Activated naive CD4-positive, alpha-beta T cell treated with anti-CD3 and anti-CD28 coated beads for 36 hours (primary cell): ENCODE data around the gene UGT2A1. TPM values are rescaled to one million over a fixed set of nuclear protein-coding genes. Genes with fewer than 3 reads are reported as not detected.
"Not testable (repeated sequence)": the region's sequence is repeated elsewhere in the genome, so short reads cannot be mapped to it uniquely, and the experiment has no call there.

ENCODE experiments used
- CTCF ChIA-PET: fragments of 350-600 bp; sonication (Branson Sonifier 250); formaldehyde crosslinking; loops from one replicate; lab custom pipeline; 2021; ENCODE audit warnings: antibody characterized with exemption; lab: Charles Lee
- DNase-seq: peaks from one replicate; pipeline ENCODE4 v3.0.0-alpha.2; 2020
- H3K27ac Mint-ChIP-seq: one replicate; pipeline ENCODE4 v1.8.0; 2021; ENCODE audit warnings: mild to moderate bottlenecking, mixed read lengths
- H3K27me3 Mint-ChIP-seq: one replicate; pipeline ENCODE4 v1.8.0; 2021; ENCODE audit warnings: low read depth, mixed read lengths
- H3K36me3 Mint-ChIP-seq: one replicate; pipeline ENCODE4 v1.8.0; 2021; ENCODE audit warnings: low read depth, mixed read lengths
- H3K4me1 Mint-ChIP-seq: one replicate; pipeline ENCODE4 v1.8.0; 2021; ENCODE audit warnings: low read depth, mixed read lengths
- H3K4me3 Mint-ChIP-seq: one replicate; pipeline ENCODE4 v1.8.0; 2021; ENCODE audit warnings: mild to moderate bottlenecking, moderate library complexity, mixed read lengths
- H3K9me3 Mint-ChIP-seq: one replicate; pipeline ENCODE4 v1.8.0; 2021; ENCODE audit warnings: mixed read lengths
- intact Hi-C: fragments of 100-400 bp; cut with micrococcal nuclease; formaldehyde crosslinking; loops from one replicate; pipeline ENCODE4 v1.15.1; 2023
- total RNA-seq, 2 experiments: library from RNA; stranded (reverse); gene quantifications; one replicate each; pipeline ENCODE4 v1.2.3, GENCODE V29; 2021

UGT2A1 gene
- total RNA-seq, result not detected

DNA sequence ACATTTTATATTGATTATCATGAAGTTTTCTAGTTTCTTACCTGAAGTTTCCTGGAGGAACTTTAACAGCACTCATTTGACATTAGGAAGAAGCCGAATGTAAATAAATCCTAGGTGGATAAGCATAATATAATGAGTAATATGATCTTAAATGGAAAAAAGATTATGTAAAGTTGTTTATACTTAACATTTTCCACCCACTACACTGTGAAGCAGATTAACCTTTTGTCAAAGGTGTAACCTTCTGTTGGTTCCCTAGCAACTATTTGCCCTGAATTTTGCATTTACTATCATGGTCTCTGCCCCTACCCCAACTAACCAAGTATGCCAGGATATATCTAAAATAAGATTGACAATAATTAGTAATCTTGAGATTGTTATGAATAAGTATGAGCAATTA is at the start of gene UGT2A1:
TSS of gene UGT2A1 (minus strand) at position 101 of the 400 bp plus-strand sequence. CDS start 5,603 bp downstream, outside the sequence.
- CTCF ChIA-PET, result no interaction called here
- Mint-ChIP-seq H3K27me3 (no peaks in the 10 kb centered on the region), H3K36me3 (no peaks in the 10 kb centered on the region), H3K9me3 (no peaks in the 10 kb centered on the region), H3K4me3 (no peak within 1 kb of the TSS), H3K4me1 (no peaks in the 10 kb centered on the region), H3K27ac (no peak within 1 kb of the TSS)
- no peak for DNase-seq
- intact Hi-C loops, result no loop called here

DNA sequence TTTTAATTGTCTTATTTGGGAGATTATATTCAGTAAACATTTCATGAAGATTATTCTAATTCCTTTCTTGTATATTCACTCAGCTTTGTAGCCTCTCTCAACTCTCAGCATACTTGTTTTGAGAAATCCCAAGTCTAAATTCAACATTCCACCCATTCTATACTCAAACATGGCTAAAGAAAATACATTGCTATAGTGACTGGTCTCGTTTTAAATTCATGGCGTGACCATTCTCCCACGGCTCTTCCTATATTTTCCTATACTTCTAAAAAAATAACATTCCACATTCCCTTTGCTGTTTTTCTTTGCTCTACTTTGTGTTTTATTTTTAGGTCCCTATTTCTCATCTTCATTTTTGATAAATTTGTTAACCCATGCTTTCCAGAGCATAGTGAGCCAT is 49.2 kb upstream of the UGT2A1 start:
- H3K9me3 Mint-ChIP-seq, result peaks cover 8% of the 10 kb centered on the region
- CTCF ChIA-PET, result interaction anchor here (1.2 kb wide), 1 partner anchor 9 kb away, joined by 4 read pairs; no protein-coding TSS in a partner anchor
- no peak overlapping the region for H3K4me3 Mint-ChIP-seq
- no peaks in the 10 kb centered on the region for H3K4me1 Mint-ChIP-seq
- no peaks in the 10 kb centered on the region for H3K36me3 Mint-ChIP-seq
- no peak overlapping the region for H3K27ac Mint-ChIP-seq
- no peaks in the 10 kb centered on the region for H3K27me3 Mint-ChIP-seq
- no peak for DNase-seq
- intact Hi-C loops, result no loop called here

DNA sequence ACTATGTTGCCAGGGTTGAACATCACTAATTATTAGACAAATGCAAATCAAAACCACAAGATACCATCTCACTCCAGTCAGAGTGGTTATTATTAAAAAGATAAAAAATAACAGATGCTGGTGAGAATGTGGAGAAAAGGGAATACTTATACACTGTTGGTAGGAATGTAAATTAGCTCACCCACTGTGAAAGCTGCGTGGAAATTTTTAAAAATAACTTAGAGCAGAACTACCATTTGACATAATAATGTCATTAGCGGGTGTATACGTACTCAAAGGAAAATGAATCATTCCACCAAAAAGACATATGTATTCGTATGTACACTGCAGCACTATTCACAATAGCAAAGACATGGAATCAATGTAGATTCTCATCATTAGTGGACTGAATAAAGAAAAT is 48.6 kb upstream of the UGT2A1 start:
- H3K4me3 Mint-ChIP-seq, result no peak overlapping the region
- CTCF ChIA-PET, result interaction anchor here (1.2 kb wide), 1 partner anchor 9 kb away, joined by 4 read pairs; no protein-coding TSS in a partner anchor
- no peaks in the 10 kb centered on the region for H3K4me1 Mint-ChIP-seq
- intact Hi-C loops, result no loop called here
- DNase-seq, result no peak
- peaks cover 8% of the 10 kb centered on the region for H3K9me3 Mint-ChIP-seq
- no peaks in the 10 kb centered on the region for H3K27me3 Mint-ChIP-seq
- no peaks in the 10 kb centered on the region for H3K36me3 Mint-ChIP-seq
- no peak overlapping the region for H3K27ac Mint-ChIP-seq

DNA sequence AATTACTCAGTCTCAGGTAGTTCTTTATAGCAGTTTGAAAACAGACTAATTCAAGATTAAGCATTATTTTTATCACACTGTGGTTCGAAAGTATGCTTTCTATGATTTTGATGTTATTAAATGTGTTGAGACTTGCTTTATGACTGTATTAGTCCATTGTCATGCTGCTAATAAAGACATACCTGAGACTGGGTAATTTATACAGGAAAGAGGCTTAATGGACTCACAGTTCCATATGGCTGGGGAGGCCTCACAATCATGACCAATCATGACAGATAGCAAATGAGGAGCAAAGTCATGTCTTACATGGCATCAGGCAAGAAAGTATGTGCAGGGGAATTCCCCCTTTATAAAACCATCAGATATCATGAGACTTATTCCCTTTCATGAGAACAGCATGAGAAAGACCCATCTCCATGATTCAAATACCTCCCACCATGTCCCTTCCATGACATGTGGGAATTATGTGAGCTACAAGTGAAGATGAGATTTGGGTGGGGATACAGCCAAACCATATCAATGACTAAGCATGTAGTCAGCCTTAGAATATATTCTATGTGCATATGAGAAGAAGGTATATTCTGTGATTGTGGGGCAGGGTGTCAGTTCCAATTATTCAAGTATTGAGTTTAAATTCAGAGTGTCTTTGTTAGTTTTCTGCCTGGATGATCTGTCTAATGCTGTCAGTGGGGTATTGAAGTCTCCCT is 44.6 kb upstream of the UGT2A1 start:
- H3K9me3 Mint-ChIP-seq, result peaks cover 12% of the 10 kb centered on the region
- CTCF ChIA-PET, result no interaction called here
- DNase-seq, result no peak
- no peak overlapping the region for H3K4me3 Mint-ChIP-seq
- no peaks in the 10 kb centered on the region for H3K36me3 Mint-ChIP-seq
- H3K4me1 Mint-ChIP-seq, result no peaks in the 10 kb centered on the region
- H3K27ac Mint-ChIP-seq, result no peak overlapping the region
- intact Hi-C loops, result no loop called here
- no peaks in the 10 kb centered on the region for H3K27me3 Mint-ChIP-seq

DNA sequence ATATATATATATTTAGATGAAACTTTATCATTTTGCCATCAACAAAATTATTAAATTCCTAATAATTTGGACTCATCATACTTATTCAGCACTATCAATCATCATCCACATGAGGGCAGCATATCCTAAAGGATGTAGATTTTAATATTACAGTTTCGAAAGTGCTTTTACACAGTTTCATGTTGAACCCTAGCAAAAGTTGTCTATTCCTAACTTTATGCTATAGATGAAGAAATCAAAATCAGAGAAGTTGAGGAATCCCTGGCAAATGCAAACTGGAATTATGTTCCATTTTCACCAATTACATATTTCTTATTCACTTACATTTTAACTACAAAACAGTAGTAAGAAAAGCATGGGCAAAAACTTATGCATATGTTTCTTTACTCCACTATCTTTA is 36.6 kb upstream of the UGT2A1 start:
- peaks cover 3% of the 10 kb centered on the region for H3K4me1 Mint-ChIP-seq
- CTCF ChIA-PET, result interaction anchor here (1.0 to 2.2 kb wide), 5 partner anchors 58 to 494 kb away, joined by 3 to 24 read pairs (median 4); no protein-coding TSS in a partner anchor
- H3K36me3 Mint-ChIP-seq, result no peaks in the 10 kb centered on the region
- no peak overlapping the region for H3K4me3 Mint-ChIP-seq
- H3K9me3 Mint-ChIP-seq, result peaks cover under 1% of the 10 kb centered on the region
- no peak for DNase-seq
- intact Hi-C loops, result loop anchor here (1.0 kb wide), 5 partner anchors 134 to 870 kb away; no protein-coding TSS in a partner anchor
- H3K27ac Mint-ChIP-seq, result no peak overlapping the region
- H3K27me3 Mint-ChIP-seq, result no peaks in the 10 kb centered on the region

DNA sequence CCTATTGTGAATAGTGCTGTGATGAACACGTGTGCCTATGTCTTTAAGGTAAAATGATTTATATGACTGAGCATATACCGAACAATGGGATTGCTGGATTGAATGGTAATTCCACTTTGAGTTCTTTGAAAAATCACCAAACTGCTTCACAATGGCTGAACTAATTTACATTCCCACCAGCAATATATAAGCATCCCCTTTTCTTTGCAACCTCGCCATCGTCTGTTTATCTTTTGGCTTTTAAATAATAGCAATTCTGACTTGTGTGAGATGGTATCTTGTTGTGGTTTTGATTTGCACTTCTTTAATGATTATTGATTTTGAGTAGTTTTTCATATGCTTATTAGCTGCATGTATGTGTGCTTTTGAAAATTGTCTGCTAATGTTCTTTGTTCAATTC is 31.8 kb upstream of the UGT2A1 start:
- no peaks in the 10 kb centered on the region for H3K36me3 Mint-ChIP-seq
- H3K9me3 Mint-ChIP-seq, result no peaks in the 10 kb centered on the region
- H3K4me1 Mint-ChIP-seq, result peaks cover 3% of the 10 kb centered on the region
- DNase-seq, result no peak
- no peaks in the 10 kb centered on the region for H3K27me3 Mint-ChIP-seq
- H3K4me3 Mint-ChIP-seq, result no peak overlapping the region
- intact Hi-C loops, result no loop called here
- CTCF ChIA-PET, result interaction anchor here (1.9 to 2.1 kb wide), 2 partner anchors 10 to 196 kb away, joined by 5 read pairs; no protein-coding TSS in a partner anchor
- H3K27ac Mint-ChIP-seq, result no peak overlapping the region

DNA sequence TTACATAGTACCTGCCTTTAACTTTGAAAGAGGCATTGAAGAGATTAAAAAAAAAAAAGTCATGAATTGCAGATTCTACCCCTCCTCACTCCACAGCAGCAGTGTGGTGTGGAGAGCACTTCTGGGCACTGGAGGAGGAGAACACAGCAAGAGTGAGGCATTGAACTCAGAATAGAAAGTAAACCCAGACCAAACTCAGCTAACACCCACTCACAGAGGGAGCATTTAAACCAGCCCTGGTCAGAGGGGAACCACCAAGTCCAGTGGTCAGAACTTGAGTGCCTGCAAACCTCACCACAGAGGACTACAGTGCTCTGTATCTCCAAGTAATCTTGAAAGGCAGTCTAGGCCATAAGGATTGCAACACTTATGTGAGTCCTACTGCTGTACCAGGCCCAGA is 15.6 kb upstream of the UGT2A1 start:
- CTCF ChIA-PET, result interaction anchor here (0.6 kb wide), 1 partner anchor 671 kb away, joined by 3 read pairs; no protein-coding TSS in a partner anchor
- no peak for DNase-seq

DNA sequence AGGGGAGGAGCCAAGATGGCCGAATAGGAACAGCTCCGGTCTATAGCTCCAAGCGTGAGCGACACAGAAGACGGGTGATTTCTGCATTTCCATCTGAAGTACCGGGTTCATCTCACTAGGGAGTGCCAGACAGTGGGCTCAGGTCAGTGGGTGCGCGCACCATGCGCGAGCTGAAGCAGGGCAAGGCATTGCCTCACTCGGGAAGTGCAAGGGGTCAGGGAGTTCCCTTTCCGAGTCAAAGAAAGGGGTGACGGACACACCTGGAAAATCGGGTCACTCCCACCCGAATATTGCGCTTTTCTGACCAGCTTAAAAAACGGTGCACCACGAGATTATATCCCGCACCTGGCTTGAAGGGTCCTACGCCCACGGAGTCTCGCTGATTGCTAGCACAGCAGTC is 11.0 kb upstream of the UGT2A1 start:
- intact Hi-C loops, H3K27me3 Mint-ChIP-seq, DNase-seq, CTCF ChIA-PET, H3K27ac Mint-ChIP-seq, H3K4me3 Mint-ChIP-seq, H3K36me3 Mint-ChIP-seq: not testable (repeated sequence)
- Mint-ChIP-seq H3K4me1 (peaks cover 24% of the 10 kb centered on the region), H3K9me3 (peaks cover 12% of the 10 kb centered on the region)

More for the DNA sequence above, 15.6 kb upstream of the UGT2A1 start:
- Mint-ChIP-seq H3K36me3 (no peaks in the 10 kb centered on the region), H3K27ac (no peak overlapping the region), H3K4me1 (peaks cover 3% of the 10 kb centered on the region), H3K9me3 (peaks cover 3% of the 10 kb centered on the region), H3K27me3 (peaks cover 3% of the 10 kb centered on the region), H3K4me3 (no peak overlapping the region)
- intact Hi-C loops, result no loop called here

DNA sequence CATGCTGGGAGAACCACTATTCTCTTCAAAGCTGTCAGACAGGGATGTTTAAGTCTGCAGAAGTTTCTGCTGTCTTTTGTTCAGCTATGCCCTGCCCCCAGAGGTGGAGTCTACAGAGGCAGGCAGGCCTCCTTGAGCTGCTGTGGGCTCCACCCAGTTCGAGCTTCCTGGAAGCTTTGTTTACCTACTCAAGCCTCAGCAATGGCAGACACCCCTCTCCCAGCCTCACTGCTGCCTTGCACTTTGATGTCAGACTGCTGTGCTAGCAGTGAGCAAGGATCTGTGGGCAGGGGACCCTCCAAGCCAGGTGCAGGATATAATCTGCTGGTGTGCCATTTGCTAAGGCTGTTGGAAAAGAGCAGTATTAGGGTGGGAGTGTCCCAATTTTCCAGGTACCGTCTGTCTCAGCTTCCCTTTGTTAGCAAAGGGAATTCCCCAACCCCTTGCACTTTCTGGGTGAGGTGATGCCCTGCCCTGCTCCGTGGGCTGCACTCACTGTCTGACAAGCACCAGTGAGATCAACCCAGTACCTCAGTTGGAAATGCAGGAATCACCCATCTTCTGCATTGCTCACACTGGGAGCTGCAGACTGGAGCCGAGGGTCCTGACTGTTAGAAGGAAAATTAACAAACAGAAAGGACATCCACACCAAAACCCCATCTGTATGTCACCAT is 8.2 kb upstream of the UGT2A1 start:
- H3K36me3 Mint-ChIP-seq, H3K4me3 Mint-ChIP-seq, H3K27me3 Mint-ChIP-seq, intact Hi-C loops: not testable (repeated sequence)
- DNase-seq, result peak; percentile 52
- H3K9me3 Mint-ChIP-seq, result peaks cover 12% of the 10 kb centered on the region
- peak overlapping the region; percentile 36 for H3K27ac Mint-ChIP-seq
- peaks cover 24% of the 10 kb centered on the region for H3K4me1 Mint-ChIP-seq
- CTCF ChIA-PET, result interaction anchor here (0.6 kb wide), 1 partner anchor 99 kb away, joined by 4 read pairs; the partner anchor contains the start of gene SULT1B1

DNA sequence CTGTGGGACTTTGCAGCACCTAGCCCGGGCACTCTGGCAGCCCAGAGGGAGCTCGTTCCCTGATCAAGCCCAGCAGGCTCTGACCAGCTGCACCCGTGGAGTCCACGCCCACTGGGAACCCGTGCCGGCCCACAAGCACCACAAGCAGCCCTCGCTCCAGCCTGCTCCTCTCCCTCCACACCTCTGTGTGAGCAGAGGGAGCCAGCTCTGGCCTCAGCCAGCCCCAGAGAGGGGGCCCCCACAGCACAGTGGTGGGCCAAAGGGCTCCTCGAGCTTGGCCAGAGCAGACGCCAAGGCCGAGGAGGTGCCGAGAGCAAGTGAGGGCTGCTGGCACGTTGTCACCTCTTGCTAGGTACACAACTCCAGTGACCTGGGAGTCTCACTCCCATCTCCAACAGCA is 5.1 kb upstream of the UGT2A1 start:
- no peak for DNase-seq
- no peak overlapping the region for H3K27ac Mint-ChIP-seq
- H3K9me3 Mint-ChIP-seq, result peaks cover 7% of the 10 kb centered on the region
- H3K36me3 Mint-ChIP-seq, result peaks cover 6% of the 10 kb centered on the region
- H3K4me1 Mint-ChIP-seq, result peaks cover 24% of the 10 kb centered on the region
- no peaks in the 10 kb centered on the region for H3K27me3 Mint-ChIP-seq
- intact Hi-C loops, result no loop called here
- H3K4me3 Mint-ChIP-seq, result no peak overlapping the region
- CTCF ChIA-PET, result interaction anchor here (0.6 kb wide), 1 partner anchor 241 kb away, joined by 4 read pairs; no protein-coding TSS in a partner anchor

DNA sequence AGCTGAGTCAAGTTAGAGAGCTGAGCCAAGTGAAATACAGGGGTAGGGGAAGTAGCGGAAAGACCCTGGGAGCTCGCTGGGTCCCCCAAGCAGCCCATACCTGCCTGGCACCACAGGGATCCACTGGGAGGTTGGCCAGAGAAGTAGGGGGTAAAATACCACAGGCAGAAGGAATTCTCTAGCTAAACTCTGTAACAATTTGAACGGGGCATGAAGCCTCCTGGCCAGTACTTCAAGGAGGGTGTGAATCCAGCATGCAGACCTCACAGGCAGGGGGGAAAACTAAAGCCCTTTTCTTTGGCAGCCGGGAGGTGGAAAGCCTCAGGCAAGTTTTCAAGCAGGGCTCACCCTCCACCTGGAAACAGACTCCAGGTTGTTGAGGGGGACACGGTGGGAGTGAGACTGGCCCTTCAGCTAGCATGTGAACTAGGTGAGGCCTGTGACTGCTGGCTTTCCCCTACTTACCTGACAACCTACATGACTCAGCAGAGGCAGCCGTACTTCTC is 3.7 kb upstream of the UGT2A1 start:
- Mint-ChIP-seq H3K27ac (no peak overlapping the region), H3K9me3 (no peaks in the 10 kb centered on the region), H3K4me3 (no peak overlapping the region), H3K27me3 (no peaks in the 10 kb centered on the region), H3K4me1 (peaks cover 22% of the 10 kb centered on the region), H3K36me3 (peaks cover 4% of the 10 kb centered on the region)
- DNase-seq, result no peak
- intact Hi-C loops, result no loop called here
- CTCF ChIA-PET, result no interaction called here

DNA sequence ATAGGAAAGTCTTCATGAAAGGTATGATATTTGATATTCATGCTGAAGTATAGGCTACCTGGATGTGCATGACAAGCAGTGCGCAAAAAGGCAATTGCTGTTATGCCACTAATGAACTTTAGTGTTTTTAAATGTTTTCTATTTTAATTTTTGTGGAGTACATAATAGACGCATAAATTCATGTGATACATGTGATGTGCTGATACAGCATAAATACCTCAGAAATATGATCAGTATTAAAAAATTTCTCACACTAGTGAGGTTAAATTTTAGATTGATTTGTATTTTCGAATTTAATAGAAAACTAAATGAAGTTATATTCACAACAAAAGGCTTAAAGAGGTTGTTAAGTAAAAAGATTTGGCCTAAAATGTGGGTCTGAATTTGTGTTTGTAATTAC is 2.2 kb downstream of the UGT2A1 start:
- Mint-ChIP-seq H3K36me3 (no peaks in the 10 kb centered on the region), H3K27ac (no peak overlapping the region), H3K4me3 (no peak overlapping the region), H3K9me3 (no peaks in the 10 kb centered on the region), H3K27me3 (no peaks in the 10 kb centered on the region), H3K4me1 (no peaks in the 10 kb centered on the region)
- DNase-seq, result no peak
- CTCF ChIA-PET, result no interaction called here
- intact Hi-C loops, result no loop called here
